Measurements from ENCODE around the gene APBB2. TPM values are rescaled to one million over a fixed set of nuclear protein-coding genes. Genes with fewer than 3 reads are reported as not detected.

Gene APBB2
- total and polyA plus RNA-seq, 9 donors: 27.3 to 50.6 (median 36.8) TPM

DNA sequence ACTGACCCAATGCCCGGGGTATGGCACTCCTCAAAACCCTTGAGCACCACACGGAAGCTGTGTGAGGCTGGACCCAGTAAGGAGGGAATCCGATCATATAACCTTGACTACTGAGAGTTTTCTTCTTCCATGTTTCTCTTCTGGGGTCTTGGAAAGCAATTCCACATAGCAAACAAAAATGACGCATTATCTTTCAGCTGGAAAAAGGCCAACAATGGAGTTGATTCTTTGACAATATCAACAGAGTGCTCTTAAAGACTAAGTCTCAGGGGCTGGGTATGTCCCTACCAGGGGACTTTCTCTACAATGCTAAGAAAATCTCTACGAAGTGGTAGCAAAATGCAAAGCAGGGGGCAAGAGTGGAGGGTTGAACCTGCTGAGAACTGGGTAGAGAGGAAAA lies 276.0 kb downstream of the APBB2 start:
- Histone ChIP-seq H3K4me3 (ENCODE audit: low read length) (no peak overlapping the region), H3K9me3 (replicated peaks; ENCODE audit: control insufficient read depth, low read depth, low read length) (no peaks in the 10 kb centered on the region), H3K4me1 (ENCODE audit: control insufficient read depth, insufficient read depth, low read length) (peaks cover 47% of the 10 kb centered on the region), H3K27ac (ENCODE audit: low read length) (no peak overlapping the region), H3K27me3 (ENCODE audit: control insufficient read depth, insufficient read depth, low read length) (no peaks in the 10 kb centered on the region), H3K36me3 (ENCODE audit: control insufficient read depth, insufficient read depth, low read length) (peaks cover 12% of the 10 kb centered on the region)
- no peak for DNase-seq
- no CpG with 5 or more reads among the region's 5 CpGs for WGBS (ENCODE audit: insufficient coverage)

DNA sequence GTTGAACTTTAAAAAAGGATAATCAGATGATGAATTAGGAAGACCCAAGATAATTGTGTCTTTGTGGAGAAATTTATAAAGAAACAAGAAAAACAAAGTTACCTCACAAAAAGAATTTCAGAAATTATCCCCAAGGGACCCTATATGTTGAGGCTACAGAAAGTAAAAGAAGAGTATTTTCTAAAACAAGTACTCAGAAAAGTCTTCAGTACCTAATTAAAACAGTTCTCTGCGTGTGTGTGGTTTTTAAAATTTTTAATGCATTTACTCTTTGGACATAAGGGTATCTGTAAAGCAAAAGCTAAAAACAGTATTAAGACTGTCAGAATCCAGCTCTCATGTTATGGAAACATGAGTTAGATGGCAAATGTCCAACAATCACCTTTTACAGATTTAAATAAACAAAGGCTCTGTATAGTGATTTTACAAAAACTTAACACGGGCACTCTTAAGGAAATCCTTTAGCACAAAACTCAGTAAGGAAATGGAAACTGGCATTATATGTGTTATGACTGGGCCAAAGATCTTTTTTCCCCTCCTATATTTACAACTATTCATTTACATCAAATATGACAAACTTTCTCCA lies 277.1 kb downstream of the APBB2 start:
- peaks cover 41% of the 10 kb centered on the region for H3K4me1 ChIP-seq (ENCODE audit: control insufficient read depth, insufficient read depth, low read length)
- H3K9me3 ChIP-seq (replicated peaks; ENCODE audit: control insufficient read depth, low read depth, low read length): no peaks in the 10 kb centered on the region
- peak; percentile 25 for DNase-seq
- no peak overlapping the region for H3K27ac ChIP-seq (ENCODE audit: low read length)
- H3K27me3 ChIP-seq (ENCODE audit: control insufficient read depth, insufficient read depth, low read length): no peaks in the 10 kb centered on the region
- peaks cover 11% of the 10 kb centered on the region for H3K36me3 ChIP-seq (ENCODE audit: control insufficient read depth, insufficient read depth, low read length)
- H3K4me3 ChIP-seq (ENCODE audit: low read length): no peak overlapping the region
- WGBS (ENCODE audit: insufficient coverage): no CpG with 5 or more reads among the region's 2 CpGs

DNA sequence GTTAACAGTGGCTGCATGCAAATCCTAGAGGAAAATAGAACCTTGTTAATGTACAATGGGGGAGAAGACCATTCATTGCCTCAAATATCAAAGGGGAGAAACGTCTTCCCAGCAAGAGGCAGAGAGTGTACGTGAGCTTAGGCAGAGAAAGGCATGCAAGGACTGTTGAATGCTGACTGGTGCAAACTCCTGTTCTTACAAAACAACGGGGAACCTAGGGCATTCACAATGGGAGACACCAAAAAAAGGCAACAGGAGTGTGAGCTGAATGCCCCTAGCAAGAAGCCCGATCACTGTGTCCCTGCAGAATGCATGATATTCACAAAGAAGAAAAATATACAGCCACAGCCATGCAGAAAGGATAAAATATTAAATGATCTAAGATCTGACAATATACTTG lies 279.7 kb downstream of the APBB2 start:
- no peaks in the 10 kb centered on the region for H3K9me3 ChIP-seq (replicated peaks; ENCODE audit: control insufficient read depth, low read depth, low read length)
- no peaks in the 10 kb centered on the region for H3K27me3 ChIP-seq (ENCODE audit: control insufficient read depth, insufficient read depth, low read length)
- H3K36me3 ChIP-seq (ENCODE audit: control insufficient read depth, insufficient read depth, low read length): peaks cover 18% of the 10 kb centered on the region
- WGBS (ENCODE audit: insufficient coverage): no CpG with 5 or more reads among the region's 4 CpGs
- H3K4me1 ChIP-seq (ENCODE audit: control insufficient read depth, insufficient read depth, low read length): peaks cover 20% of the 10 kb centered on the region
- H3K4me3 ChIP-seq (ENCODE audit: low read length): no peak overlapping the region
- DNase-seq: no peak
- H3K27ac ChIP-seq (ENCODE audit: low read length): no peak overlapping the region

DNA sequence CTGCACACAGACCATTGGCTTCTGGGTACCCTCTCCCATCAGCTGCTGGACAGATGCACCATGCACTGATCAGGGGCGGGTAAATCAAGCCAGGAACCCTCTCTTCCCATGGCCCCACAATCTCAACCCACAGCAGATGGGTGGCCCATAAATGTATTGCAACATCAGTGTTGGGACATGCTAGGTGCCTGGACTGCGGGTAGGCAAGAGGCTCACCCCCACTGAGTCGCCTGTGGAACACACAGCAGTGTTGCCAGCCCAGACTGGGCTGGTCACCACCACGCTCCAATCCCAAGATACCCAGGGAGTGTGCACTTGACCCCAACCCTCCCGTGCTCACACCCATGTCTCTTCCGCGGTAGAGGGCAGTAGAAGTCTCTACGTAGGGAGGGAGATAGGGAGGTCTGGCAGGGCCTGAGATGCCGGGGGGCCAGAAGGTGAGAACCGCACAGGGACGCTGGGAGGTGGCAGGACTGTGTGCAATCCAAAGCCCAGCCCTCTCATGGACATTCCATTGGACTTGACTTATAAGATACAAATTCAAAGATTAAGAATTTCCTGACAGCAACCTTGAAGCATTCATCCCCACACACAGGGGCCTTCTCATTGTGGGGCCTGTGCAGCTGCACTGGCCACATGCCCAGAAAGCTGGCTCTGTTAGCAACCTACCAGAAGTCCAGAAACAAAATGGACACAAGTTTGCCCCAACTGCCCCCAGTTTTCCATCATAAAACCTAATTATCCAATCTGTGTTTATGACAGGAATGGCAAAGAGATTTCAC lies 280.9 kb downstream of the APBB2 start:
- H3K27ac ChIP-seq (ENCODE audit: low read length): no peak overlapping the region
- H3K27me3 ChIP-seq (ENCODE audit: control insufficient read depth, insufficient read depth, low read length): no peaks in the 10 kb centered on the region
- H3K4me3 ChIP-seq (ENCODE audit: low read length): no peak overlapping the region
- peaks cover 14% of the 10 kb centered on the region for H3K4me1 ChIP-seq (ENCODE audit: control insufficient read depth, insufficient read depth, low read length)
- no peaks in the 10 kb centered on the region for H3K9me3 ChIP-seq (replicated peaks; ENCODE audit: control insufficient read depth, low read depth, low read length)
- DNase-seq: peak; percentile 79
- H3K36me3 ChIP-seq (ENCODE audit: control insufficient read depth, insufficient read depth, low read length): peaks cover 13% of the 10 kb centered on the region
- 95% methylated on average over 3 of the region's 11 CpGs for WGBS (ENCODE audit: insufficient coverage)

DNA sequence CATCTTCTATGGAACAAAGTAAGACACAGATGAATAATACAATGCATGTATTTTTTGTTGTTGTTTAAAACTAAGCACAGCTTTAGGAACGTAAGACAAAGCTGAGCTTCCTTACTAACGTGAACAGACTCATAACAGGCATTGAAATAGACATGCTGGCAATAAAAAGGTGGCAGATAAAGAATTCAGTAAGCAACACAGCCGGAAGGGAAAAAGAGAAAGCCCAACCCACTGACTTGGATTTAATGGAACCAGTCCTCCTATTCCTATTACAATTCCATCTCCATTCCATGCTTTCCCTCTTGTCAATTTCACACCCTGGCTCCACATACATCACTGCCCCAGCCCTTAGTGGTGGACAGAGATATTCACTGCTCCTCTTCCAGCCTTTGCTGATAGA lies 282.5 kb downstream of the APBB2 start:
- Histone ChIP-seq H3K36me3 (ENCODE audit: control insufficient read depth, insufficient read depth, low read length) (peaks cover 12% of the 10 kb centered on the region), H3K4me3 (ENCODE audit: low read length) (no peak overlapping the region), H3K27me3 (ENCODE audit: control insufficient read depth, insufficient read depth, low read length) (no peaks in the 10 kb centered on the region), H3K4me1 (ENCODE audit: control insufficient read depth, insufficient read depth, low read length) (peaks cover 13% of the 10 kb centered on the region), H3K9me3 (replicated peaks; ENCODE audit: control insufficient read depth, low read depth, low read length) (no peaks in the 10 kb centered on the region), H3K27ac (ENCODE audit: low read length) (no peak overlapping the region)
- no CpG with 5 or more reads among the region's 3 CpGs for WGBS (ENCODE audit: insufficient coverage)
- no peak for DNase-seq

DNA sequence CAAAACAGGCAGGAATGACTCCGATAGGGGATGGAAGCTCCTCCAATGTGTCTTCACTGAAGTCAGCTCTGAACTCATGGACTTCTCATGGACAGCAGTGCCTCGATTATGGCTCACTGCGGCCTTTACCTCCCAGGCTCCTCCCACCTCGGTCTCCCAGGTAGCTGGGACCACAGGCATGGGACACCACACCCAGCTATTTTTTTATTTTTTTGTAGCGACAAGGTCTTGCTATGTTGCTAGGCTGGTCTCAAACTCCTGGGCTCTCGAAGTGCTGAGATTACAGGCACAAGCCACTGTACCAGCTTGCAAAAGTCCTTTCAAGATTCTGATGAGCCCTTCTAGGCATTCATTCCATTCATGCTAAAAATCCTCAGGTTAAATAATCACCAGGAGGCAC lies 283.1 kb downstream of the APBB2 start:
- no peak overlapping the region for H3K4me3 ChIP-seq (ENCODE audit: low read length)
- peaks cover 13% of the 10 kb centered on the region for H3K4me1 ChIP-seq (ENCODE audit: control insufficient read depth, insufficient read depth, low read length)
- H3K27ac ChIP-seq (ENCODE audit: low read length): no peak overlapping the region
- H3K27me3 ChIP-seq (ENCODE audit: control insufficient read depth, insufficient read depth, low read length): no peaks in the 10 kb centered on the region
- no peaks in the 10 kb centered on the region for H3K9me3 ChIP-seq (replicated peaks; ENCODE audit: control insufficient read depth, low read depth, low read length)
- 92% methylated on average over 6 of the region's 6 CpGs for WGBS (ENCODE audit: insufficient coverage)
- H3K36me3 ChIP-seq (ENCODE audit: control insufficient read depth, insufficient read depth, low read length): peaks cover 13% of the 10 kb centered on the region
- DNase-seq: no peak

DNA sequence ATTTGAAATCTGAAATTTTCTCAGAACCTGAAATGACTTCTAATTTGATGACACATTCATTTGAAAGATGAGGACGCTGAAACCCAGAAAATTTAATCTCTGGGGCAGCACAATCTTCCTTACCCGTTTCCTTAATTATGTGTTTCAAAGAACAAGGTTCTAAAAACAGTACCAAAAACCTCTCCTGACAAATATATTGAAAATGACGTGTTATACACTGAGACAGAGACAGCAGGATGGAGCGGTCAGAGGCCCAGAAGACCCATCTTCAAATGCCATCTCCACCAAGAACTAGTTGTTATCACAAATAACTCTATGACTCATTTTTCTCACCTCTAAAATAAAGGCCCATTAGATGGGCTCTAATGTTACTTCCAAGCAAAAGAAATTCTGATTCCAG lies 287.3 kb downstream of the APBB2 start:
- no peaks in the 10 kb centered on the region for H3K9me3 ChIP-seq (replicated peaks; ENCODE audit: control insufficient read depth, low read depth, low read length)
- DNase-seq: no peak
- WGBS (ENCODE audit: insufficient coverage): 94% methylated on average over 2 of the region's 4 CpGs
- H3K27ac ChIP-seq (ENCODE audit: low read length): no peak overlapping the region
- no peak overlapping the region for H3K4me3 ChIP-seq (ENCODE audit: low read length)
- no peaks in the 10 kb centered on the region for H3K27me3 ChIP-seq (ENCODE audit: control insufficient read depth, insufficient read depth, low read length)
- H3K36me3 ChIP-seq (ENCODE audit: control insufficient read depth, insufficient read depth, low read length): peaks cover 29% of the 10 kb centered on the region
- H3K4me1 ChIP-seq (ENCODE audit: control insufficient read depth, insufficient read depth, low read length): peaks cover 2% of the 10 kb centered on the region

DNA sequence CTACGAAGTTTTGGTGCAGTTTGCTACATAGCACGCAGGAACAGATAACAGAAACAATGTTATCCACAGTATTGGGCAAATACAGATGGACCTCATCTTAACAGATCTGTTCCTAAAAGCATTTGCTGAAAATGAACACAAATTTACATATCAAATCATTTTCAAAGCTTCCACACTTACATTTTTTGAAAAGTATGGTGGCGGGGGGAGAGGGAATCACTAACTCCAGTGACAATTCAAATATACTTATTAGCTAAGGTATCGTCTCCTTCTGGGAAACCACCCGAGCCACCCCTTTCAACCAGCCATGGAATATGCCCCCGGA lies 289.6 kb downstream of the APBB2 start:
- H3K4me3 ChIP-seq (ENCODE audit: low read length): no peak overlapping the region
- no CpG with 5 or more reads among the region's 6 CpGs for WGBS (ENCODE audit: insufficient coverage)
- H3K27ac ChIP-seq (ENCODE audit: low read length): no peak overlapping the region
- peaks cover 34% of the 10 kb centered on the region for H3K36me3 ChIP-seq (ENCODE audit: control insufficient read depth, insufficient read depth, low read length)
- peaks cover 2% of the 10 kb centered on the region for H3K4me1 ChIP-seq (ENCODE audit: control insufficient read depth, insufficient read depth, low read length)
- no peaks in the 10 kb centered on the region for H3K27me3 ChIP-seq (ENCODE audit: control insufficient read depth, insufficient read depth, low read length)
- no peaks in the 10 kb centered on the region for H3K9me3 ChIP-seq (replicated peaks; ENCODE audit: control insufficient read depth, low read depth, low read length)
- no peak for DNase-seq

DNA sequence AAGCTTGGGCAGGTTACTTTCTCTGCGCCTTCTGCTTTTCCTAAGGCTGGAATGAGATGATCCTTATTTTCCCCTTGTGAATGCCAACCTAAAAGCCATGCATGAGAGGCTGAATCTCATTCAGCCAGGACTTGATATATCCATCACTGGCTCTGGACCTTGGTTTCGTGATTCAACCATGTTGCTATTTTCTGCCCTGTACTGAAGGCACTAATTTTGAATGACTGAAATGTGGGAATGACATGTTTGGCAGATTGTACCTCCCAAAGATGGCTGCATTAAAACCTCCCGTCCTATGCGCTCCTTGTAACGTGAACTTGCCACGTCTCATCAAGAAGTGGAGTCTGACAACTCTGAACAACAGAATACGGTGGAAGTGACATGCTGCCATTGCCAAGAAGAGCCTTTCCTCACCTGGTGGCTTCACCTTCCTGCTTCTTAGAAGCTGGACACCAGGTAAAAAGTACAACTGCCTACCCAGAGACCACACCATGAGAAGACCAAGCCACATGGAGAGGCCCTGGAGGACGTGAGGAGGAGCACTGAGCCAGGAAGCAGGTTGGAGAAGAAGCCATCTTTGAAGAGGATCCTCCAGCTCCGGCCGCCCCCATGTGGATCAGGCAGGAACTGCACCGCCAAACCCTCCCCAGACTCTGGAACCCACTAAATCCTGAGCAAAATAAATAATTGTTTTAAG lies 290.1 kb downstream of the APBB2 start:
- WGBS (ENCODE audit: insufficient coverage): 82% methylated on average over 7 of the region's 11 CpGs
- H3K27me3 ChIP-seq (ENCODE audit: control insufficient read depth, insufficient read depth, low read length): no peaks in the 10 kb centered on the region
- H3K4me1 ChIP-seq (ENCODE audit: control insufficient read depth, insufficient read depth, low read length): peaks cover 2% of the 10 kb centered on the region
- H3K9me3 ChIP-seq (replicated peaks; ENCODE audit: control insufficient read depth, low read depth, low read length): no peaks in the 10 kb centered on the region
- H3K36me3 ChIP-seq (ENCODE audit: control insufficient read depth, insufficient read depth, low read length): peaks cover 34% of the 10 kb centered on the region
- no peak overlapping the region for H3K27ac ChIP-seq (ENCODE audit: low read length)
- DNase-seq: no peak
- H3K4me3 ChIP-seq (ENCODE audit: low read length): no peak overlapping the region

DNA sequence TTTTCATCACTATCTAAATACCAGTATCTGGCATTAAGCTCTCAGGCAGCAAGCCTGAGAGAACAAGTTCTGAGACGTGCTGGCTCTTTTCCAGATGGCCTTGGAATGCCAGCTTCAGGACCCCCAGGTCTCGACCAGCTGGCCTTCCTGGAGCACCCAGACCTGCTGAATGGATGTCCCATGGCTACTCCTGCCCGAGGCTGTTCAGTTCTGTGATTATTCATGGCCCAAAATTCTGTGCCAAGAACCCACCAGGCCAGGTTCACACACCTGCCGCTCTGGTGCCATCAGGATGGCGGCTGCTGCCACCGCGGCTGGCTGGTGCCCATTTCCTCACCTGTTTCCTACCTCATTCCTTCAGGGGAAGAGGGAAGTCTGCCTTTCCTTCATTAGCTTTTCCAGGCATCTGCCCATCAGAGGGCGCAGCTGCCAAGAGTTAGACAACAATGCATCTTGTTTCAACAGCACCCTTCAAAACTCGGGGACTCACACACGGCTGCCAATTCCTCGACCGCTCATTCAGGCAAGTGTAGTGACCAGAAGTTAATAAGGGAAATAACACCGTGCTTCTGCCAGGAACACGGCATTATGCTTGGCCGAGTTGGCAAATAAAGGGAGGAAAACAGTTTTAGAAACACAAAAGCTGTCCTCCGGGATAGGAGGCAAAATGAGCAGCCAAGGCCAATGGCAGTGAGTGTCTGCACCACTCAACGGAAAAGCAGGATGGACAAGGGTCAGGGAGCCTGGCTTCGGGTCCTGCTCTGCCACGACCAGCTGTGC lies 290.8 kb downstream of the APBB2 start:
- peaks cover 34% of the 10 kb centered on the region for H3K36me3 ChIP-seq (ENCODE audit: control insufficient read depth, insufficient read depth, low read length)
- H3K4me3 ChIP-seq (ENCODE audit: low read length): no peak overlapping the region
- H3K4me1 ChIP-seq (ENCODE audit: control insufficient read depth, insufficient read depth, low read length): peaks cover 6% of the 10 kb centered on the region
- H3K27ac ChIP-seq (ENCODE audit: low read length): no peak overlapping the region
- H3K9me3 ChIP-seq (replicated peaks; ENCODE audit: control insufficient read depth, low read depth, low read length): no peaks in the 10 kb centered on the region
- H3K27me3 ChIP-seq (ENCODE audit: control insufficient read depth, insufficient read depth, low read length): no peaks in the 10 kb centered on the region
- peak; percentile 31 for DNase-seq
- 84% methylated on average over 15 of the region's 19 CpGs for WGBS (ENCODE audit: insufficient coverage)

All from muscle of leg (tissue), 11 donors.